DMS53 treated with DMSO at 0.1 percent for 48 hours (cell line): ENCODE data around the gene ERC2.

Source experiments
- DNase-seq: peaks from one replicate; lab custom pipeline; 2025; ENCODE audit not compliant: unreplicated experiment; lab: John Stamatoyannopoulos, UW

ERC2 gene

GRCh38 chr3:56369914-56370313, 98.4 kb downstream of the ERC2 start:
- DNase-seq: no peak

- no peak for DNase-seq
Observed at GRCh38 chr3:56368846-56369245, 99.4 kb downstream of the ERC2 start.

- DNase-seq: no peak
Observed at GRCh38 chr3:56366641-56367162, 101.6 kb downstream of the ERC2 start.

- DNase-seq: no peak
Observed at GRCh38 chr3:56365905-56366640, 102.2 kb downstream of the ERC2 start.

GRCh38 chr3:56364665-56365064, 103.6 kb downstream of the ERC2 start:
- no peak for DNase-seq

- no peak for DNase-seq
Observed at GRCh38 chr3:56363720-56364119, 104.5 kb downstream of the ERC2 start.

GRCh38 chr3:56361731-56362130, 106.5 kb downstream of the ERC2 start:
- DNase-seq: no peak

- DNase-seq: no peak
Observed at GRCh38 chr3:56357266-56357665, 111.0 kb downstream of the ERC2 start.

- DNase-seq: no peak
Observed at GRCh38 chr3:56356808-56357207, 111.5 kb downstream of the ERC2 start.

- no peak for DNase-seq
Observed at GRCh38 chr3:56355570-56356185, 112.6 kb downstream of the ERC2 start.

GRCh38 chr3:56351537-56351936, 116.7 kb downstream of the ERC2 start:
- DNase-seq: no peak

GRCh38 chr3:56347219-56347871, 120.9 kb downstream of the ERC2 start:
- DNase-seq: no peak

GRCh38 chr3:56342475-56342874, 125.8 kb downstream of the ERC2 start:
- no peak for DNase-seq

- DNase-seq: no peak
Observed at GRCh38 chr3:56339671-56340070, 128.6 kb downstream of the ERC2 start.

- no peak for DNase-seq
Observed at GRCh38 chr3:56339244-56339643, 129.0 kb downstream of the ERC2 start.

GRCh38 chr3:56336023-56336422, 132.2 kb downstream of the ERC2 start:
- DNase-seq: no peak

- DNase-seq: no peak
Observed at GRCh38 chr3:56324473-56324872, 143.8 kb downstream of the ERC2 start.

GRCh38 chr3:56323986-56324420, 144.3 kb downstream of the ERC2 start:
- DNase-seq: no peak

- DNase-seq: no peak
Observed at GRCh38 chr3:56322862-56323261, 145.4 kb downstream of the ERC2 start.

GRCh38 chr3:56321892-56322291, 146.4 kb downstream of the ERC2 start:
- no peak for DNase-seq

GRCh38 chr3:56321383-56321782, 146.9 kb downstream of the ERC2 start:
- no peak for DNase-seq

GRCh38 chr3:56320883-56321282, 147.4 kb downstream of the ERC2 start:
- no peak for DNase-seq
